ENCODE measurements around the gene TMEM196.
"Not testable (repeated sequence)": the region's sequence is repeated elsewhere in the genome, so short reads cannot be mapped to it uniquely, and the experiment has no call there.

TMEM196 gene

DNA sequence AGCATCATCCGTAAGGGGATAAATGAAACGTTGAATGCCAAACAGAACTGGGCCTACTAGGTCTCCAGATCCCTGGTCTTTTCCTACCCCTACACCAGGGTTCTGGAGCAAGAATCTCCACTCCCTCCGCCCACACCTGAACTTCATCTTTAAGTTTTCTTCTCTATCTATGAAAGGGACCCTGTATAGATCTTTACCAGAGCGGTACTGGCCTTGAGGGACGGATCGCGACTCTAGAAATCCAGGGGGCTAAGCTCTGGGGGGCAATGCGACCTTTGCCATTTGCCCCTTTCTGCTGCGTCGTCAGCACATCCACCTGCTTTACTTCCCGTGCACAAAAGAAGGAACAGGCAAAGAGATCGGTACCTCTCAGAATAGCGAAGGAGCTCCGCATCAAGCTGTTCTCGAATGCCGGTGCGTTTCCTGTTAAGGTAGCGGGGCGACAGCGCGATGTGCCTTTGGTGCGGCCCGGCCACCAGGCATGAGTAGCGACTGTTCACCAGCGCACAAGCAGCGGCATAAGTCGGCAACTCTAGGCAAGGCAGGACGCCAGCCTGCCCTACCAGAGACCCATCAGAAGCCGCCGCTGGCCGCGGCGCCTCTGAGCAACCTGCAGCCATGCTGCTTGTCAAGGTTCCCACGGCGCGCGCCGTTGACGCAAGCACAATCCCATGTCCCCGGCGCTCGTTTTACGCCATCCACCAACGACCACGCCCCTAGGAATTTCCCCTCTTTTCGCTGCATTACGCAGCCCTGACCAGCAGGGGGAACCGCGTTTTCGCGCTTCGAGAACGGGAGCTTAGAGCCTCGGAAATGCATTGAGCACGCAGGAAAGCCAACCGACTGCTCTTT, 64.8 kb downstream of the TMEM196 start, which contains the start of gene POLR1F:
Gene POLR1F (minus strand): TSS at position 641 of the 852 bp plus-strand sequence. CDS start 21 bp downstream, at position 620.
- DNase-seq (ENCODE audit: low read depth in 3 of 3, low spot score in 1 of 3) = peak; percentile 79 to 90 (median 87)

GRCh38 chr7:19707240-19707639, 66.2 kb downstream of the TMEM196 start:
- DNase-seq (ENCODE audit: low read depth in 3 of 3, low spot score in 1 of 3) = no peak

DNA sequence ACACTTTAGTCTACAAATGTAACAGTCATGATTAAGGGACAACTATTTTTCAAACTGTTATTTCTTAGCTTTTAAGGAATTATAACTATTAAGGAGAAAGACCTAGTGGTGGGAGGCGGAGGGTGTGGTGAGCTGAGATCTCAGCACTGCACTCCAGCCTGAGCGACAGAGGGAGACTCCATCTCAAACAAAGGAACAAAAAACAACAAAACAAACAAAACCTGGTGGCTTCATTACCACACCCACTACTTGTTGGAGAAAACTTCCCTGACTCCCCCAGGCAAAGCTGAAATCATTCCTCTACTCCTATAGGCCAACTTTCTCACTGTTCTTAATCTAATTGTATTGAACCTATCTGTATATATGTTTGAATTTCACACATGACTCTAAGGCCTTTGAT, 67.8 kb downstream of the TMEM196 start:
- no peak for DNase-seq (ENCODE audit: low read depth in 3 of 3, low spot score in 1 of 3)

- no peak for DNase-seq (ENCODE audit: low read depth in 3 of 3, low spot score in 1 of 3)
Observed at GRCh38 chr7:19701471-19701870, 71.9 kb downstream of the TMEM196 start.

GRCh38 chr7:19700936-19701335, 72.5 kb downstream of the TMEM196 start:
- no peak for DNase-seq (ENCODE audit: low read depth in 3 of 3, low spot score in 1 of 3)

DNA sequence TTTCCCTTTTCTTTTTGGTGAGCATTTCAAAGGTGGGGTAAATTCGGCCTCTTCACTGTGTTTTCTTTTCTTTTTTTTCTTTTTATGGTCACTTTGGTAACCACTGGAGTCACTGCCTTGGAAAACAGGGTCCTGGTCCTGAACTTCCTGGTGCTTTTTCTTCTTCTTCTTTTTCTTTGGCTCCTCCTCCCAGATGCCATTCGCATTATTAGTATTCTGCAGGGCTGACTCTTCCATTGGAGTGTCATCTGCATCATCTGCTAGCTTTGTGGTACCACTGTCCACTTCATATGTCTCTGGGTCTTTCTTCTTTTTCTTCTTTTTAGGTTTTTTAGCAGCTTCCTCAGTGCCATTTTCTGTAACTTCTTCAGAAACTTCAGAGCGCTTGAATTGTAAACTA, 75.1 kb downstream of the TMEM196 start:
- DNase-seq (ENCODE audit: low read depth in 3 of 3, low spot score in 1 of 3) = no peak

DNA sequence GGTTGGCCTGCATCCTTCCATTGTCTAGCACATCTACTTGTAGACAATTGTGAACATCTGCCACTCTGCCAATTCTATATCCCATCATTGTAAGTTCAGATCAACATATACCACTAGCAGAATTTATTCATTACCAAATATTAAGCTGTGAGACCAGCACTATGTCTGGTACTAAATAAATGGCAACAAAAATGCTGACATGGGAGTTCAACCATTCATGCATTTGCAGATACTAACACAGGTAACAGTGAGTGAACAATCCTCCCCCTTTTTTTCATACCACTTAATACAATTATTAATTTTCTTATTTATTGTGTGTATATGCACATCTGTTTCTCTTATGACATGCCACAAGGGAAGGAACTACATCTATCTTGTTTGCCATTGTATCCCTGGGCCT, 76.5 kb downstream of the TMEM196 start:
- DNase-seq (ENCODE audit: low read depth in 3 of 3, low spot score in 1 of 3) = no peak

GRCh38 chr7:19692111-19692828, 81.1 kb downstream of the TMEM196 start:
- DNase-seq (ENCODE audit: low read depth in 3 of 3, low spot score in 1 of 3) = no peak

DNA sequence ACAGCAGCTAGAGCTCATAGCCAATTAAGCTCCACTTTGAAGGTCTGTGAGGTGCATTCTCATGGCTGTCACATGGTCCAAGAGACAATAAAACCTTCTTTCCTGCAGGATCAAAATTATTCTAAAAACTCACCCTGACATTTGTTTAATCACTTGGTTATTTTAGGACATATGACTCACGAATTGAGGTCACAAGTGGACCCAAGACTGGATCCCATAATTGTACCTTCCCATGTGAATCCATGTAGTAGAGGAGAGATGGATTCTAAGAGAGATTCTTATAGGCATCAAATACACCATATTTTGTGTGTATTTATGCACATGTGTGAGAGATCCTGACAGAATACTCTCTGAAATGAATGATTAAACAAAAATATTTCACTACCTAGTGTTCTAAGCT, 82.7 kb downstream of the TMEM196 start:
- DNase-seq (ENCODE audit: low read depth in 3 of 3, low spot score in 1 of 3) = no peak

GRCh38 chr7:19689130-19689529, 84.3 kb downstream of the TMEM196 start:
- not testable (repeated sequence) for DNase-seq (ENCODE audit: low read depth in 3 of 3, low spot score in 1 of 3)

- DNase-seq (ENCODE audit: low read depth in 3 of 3, low spot score in 1 of 3) = no peak
Observed at GRCh38 chr7:19681596-19681995, 91.8 kb downstream of the TMEM196 start.

DNA sequence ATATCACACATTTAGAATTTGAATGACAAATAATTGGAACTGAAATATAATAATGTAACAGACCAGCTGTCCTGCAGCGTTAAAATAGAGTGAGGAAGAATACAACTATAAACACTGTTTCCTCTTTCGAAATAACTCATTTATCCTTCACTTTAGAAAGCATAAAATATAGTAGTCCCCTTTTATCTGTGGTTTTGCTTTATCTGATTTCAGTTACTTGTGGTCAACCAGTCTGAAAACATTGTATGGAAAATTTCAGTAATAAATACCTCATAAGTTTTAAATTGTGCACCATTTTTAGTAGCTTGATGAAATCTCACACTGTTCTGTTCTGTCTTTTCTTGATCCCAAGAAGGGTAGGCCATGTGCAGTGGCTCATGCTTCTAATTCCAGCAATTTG, 96.2 kb downstream of the TMEM196 start:
- DNase-seq (ENCODE audit: low read depth in 3 of 3, low spot score in 1 of 3) = no peak

DNA sequence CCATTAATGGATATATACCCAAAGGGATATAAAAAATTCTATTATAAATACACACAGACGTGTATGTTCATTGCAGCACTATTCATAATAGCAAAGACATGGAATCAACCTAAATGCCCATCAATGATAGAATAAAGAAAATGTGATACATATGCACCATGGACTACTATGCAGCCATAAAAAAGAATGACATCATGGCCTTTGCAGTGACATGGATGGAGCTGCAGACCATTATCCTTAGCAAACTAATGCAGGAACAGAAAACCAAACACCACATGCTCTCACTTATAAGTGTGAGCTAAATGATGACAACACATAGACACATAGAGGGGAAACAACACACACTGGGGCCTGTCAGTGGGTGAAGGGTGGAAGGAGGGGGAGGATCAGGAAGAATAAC, 97.6 kb downstream of the TMEM196 start:
- no peak for DNase-seq (ENCODE audit: low read depth in 3 of 3, low spot score in 1 of 3)

GRCh38 chr7:19674266-19674960, 99.0 kb downstream of the TMEM196 start:
- DNase-seq (ENCODE audit: low read depth in 3 of 3, low spot score in 1 of 3) = no peak

GRCh38 chr7:19670806-19671205, 102.6 kb downstream of the TMEM196 start:
- no peak for DNase-seq (ENCODE audit: low read depth in 3 of 3, low spot score in 1 of 3)
